HG03469 (cell line): ENCODE data around the gene ULK4.

Source experiments
- ATAC-seq: cut with Tn5 transposase; IDR thresholded peaks from one replicate; pipeline ENCODE4 v1.9.1; 2021; ENCODE audit warnings: mild to moderate bottlenecking, moderate library complexity, moderate number of reproducible peaks; ENCODE audit not compliant: unreplicated experiment

Gene ULK4

GRCh38 chr3:41370307-41370706, 591.6 kb downstream of the ULK4 start:
- no peak for ATAC-seq

DNA sequence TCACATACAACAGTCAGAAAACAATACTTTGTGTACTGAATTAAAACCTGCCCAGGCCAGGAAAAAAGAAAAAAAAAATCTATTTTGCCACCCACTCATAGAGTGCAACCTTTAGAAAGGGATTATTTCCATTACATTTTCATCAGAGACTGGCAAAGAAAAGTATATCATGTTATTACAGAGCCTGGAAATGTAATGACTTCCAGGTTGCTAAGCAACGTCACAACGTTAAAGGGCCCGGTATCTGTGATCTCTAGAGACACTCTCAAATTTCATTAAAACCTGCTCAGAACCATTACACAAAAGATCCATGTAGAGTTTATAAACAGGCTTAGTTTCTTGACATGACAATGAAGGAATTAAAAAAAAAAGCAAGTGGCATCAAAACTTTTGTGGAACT, 592.1 kb downstream of the ULK4 start:
- no peak for ATAC-seq

DNA sequence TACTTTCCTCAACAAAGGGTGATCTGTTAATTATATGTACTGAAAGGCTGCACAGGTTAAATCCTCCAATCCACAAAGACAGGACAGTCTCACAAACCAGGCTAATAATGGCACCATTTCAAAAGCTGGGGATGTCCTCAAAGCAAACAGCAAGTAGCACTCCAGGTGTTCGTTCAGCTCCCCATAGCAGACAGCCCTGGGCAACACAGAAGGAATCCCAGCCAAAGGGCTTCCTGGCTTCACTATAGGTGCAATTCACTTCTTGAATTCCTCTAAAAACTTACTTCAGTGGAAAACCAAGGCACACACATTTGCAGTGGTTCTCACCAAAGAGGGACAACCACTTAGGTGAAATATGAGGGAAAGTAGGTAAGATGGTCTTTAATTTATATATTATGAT, 595.9 kb downstream of the ULK4 start:
- no peak for ATAC-seq

DNA sequence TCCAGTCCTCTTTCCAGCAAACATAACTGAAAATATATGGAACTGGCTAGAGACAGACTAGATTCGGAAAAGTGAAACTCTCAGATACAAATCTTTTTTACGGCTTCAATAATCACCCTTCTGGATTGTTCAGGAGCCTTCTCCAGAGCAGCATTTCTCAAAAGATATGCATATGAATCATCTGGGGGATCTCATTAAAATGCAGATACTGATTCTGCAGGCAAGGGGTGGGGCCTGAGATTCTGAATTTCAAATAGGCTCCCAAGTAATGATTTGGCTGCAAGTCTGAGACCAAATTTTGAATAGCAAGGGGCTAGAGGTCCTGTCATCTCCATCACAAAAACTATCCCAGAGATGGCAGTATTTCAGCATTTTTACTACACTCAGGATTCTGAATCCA, 597.2 kb downstream of the ULK4 start:
- no peak for ATAC-seq

DNA sequence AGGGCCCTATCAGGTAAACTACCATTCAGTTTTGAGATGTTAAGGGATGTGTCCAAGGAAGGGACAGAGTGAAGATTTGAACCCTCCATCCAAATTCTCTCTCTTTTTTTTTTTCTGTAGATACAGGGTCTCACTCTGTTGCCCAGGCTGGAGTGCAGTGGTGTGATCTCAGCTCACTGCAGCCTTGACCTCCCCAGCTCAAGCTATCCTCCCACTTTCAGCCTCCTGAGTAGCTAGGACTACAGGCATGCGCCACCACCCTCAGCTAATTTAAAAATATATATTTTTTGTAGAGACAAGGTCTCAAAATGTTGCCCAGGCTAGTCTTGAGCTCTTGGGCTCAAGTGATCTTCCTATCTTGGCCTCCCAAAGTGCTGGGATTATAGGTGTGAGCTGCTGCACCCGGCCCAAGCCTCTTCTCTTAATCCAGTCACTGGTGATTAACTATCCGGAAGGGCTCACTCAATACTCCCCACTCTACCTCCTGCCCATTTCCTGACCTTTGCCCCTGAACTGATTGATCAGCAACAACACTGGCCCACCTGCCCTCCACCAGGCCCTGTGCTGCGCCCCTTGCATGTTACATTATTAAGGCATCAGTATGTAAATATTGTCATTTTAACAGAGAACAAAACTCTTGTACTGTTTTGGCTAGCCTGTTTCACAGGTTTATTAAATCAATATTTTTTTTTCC, 597.9 kb downstream of the ULK4 start:
- no peak for ATAC-seq

- ATAC-seq = no peak
Measured at GRCh38 chr3:41362638-41363559, 599.0 kb downstream of the ULK4 start.

DNA sequence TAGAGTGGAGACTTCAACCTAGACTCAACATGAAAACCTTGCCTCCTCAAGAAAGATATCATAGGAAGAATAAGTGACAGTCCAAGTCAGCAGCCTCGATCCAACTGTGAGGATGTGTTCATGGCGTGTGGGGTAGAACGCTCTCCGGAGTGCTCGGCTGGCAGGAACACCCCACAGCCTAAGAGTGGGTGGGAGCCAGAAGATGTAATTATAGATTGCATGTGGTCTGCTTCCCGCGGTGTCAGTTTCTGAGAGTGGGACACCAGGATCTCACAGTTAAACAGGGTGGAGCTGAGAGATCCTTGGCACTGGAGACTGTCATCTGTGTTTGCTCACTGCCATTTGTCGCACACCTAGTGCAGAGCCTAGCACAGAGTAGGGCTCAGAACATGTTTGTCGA, 604.6 kb downstream of the ULK4 start:
- ATAC-seq = no peak

DNA sequence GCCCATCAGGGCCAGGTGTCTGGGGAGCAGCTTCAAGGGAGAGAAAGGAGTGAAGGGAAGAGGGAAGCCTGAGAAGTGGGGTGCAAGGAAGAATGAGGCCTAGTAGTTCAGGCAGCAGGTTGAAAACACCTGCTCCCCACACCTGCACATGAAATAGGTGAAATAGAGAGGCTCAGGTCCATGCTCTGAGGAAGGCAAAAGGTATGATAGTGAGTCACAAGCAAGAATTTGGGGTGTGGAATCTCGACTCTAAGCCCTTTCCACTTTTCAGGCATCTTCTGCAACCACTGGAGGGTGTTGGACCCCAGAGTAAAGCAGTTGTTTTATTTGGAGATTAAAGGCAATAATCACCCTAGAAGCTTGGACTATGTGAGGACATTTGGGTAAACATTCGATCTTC, 605.1 kb downstream of the ULK4 start:
- no peak for ATAC-seq

- ATAC-seq = no peak
Measured at GRCh38 chr3:41352510-41352909, 609.4 kb downstream of the ULK4 start.

DNA sequence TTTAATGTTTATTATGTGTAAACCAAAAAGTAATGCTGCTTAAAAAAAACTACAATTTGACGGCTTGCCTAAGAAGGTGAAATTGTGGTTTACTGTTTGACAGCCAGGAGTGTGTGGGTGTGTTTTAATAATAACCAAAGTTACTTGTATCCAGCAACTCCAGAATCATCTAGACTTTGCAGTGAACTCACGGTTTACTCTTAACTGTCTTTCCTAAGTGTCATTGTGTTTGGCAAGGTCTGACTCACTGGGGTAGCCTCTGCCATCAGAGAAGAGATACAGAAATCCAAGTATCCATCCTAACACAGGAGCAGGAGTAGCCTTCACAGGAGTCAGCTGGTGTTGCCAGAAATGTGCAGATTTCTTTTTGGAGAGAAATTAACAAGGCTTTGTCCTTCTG, 611.5 kb downstream of the ULK4 start:
- ATAC-seq = no peak

DNA sequence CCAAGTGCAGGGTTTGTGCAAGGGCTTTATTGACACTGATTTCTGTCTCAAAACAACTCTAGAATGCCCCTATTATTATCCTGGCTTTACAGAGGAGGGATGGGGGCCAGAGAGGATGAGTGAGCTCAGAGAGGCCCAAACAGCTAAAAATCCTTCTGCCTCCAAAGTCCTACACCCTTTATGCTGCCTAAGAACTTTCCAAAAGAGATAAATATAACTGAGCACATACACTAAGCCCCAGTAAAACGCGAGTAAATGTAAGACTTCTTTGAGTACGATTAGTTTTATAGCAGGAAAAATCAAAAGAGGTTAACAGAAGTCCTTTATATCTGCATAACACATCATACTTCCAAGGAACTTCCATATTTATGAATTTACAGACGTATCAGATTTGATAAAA, 613.5 kb downstream of the ULK4 start:
- no peak for ATAC-seq

DNA sequence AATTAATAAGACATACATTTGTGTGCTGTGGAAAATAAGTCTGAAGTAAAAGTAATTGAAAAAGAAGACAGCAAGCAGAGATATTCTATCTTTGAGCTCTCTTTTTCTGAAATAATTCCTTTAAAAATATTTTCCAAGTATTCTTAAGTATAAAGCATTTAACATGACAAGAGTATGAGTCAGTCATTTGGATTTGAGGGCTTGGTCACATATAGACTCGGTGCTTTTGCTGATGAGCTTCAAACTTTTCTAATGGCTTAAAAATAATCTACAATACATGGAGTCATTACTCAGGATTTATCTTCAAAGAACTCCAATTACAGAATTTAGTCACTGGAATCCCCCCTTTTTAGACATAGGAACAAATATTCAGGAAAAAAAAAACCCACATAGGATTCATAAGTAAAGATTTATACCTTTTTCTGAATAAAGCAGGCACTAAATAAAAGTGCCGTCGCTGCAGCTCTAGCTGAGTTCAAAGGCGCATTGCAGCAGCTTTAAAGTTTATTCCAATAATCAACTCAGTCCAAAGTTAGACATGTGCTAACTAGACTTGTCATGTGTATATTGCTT, 615.1 kb downstream of the ULK4 start:
- ATAC-seq = no peak

DNA sequence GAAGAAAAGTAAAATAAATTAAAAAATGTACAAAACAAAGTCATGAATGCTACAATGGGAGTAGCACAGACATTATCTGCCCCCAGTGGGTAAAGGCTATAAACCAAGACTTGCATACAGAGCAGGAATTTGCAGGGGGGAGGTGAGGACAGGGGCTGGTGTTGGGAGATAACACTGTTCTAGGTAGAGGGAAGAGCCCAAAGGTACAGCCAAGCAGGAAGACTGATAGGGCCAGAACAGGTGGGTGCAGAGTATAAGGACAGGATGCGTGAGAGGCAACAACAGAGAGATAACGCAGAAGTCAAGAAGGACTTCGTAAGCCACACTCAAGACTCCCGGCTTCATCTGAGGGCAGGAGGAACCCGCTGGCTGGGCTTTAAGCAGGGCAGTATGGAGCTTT, 616.1 kb downstream of the ULK4 start:
- no peak for ATAC-seq

- no peak for ATAC-seq
Measured at GRCh38 chr3:41339758-41340157, 622.1 kb downstream of the ULK4 start.

- no peak for ATAC-seq
Measured at GRCh38 chr3:41338276-41338675, 623.6 kb downstream of the ULK4 start.

DNA sequence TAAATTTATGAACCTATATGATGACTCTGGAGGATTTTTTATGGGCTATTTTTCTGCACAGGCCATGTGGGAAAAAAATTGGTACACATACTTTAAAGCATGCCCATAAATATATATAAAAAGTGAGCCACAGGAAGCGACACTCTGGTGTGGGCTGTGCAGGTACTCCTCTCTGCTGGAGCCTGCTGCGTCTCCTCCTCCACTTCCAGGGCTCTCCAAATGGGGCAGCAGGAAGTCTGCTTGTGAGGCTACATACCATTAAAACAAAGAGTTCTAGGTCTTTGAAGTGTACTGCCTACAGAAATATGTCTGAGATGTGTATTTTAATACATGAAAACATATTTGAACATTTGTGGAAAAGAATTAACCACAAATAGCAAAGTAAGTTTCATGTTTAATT, 627.5 kb downstream of the ULK4 start:
- ATAC-seq = no peak

GRCh38 chr3:41331041-41331440, 630.9 kb downstream of the ULK4 start:
- ATAC-seq = no peak

DNA sequence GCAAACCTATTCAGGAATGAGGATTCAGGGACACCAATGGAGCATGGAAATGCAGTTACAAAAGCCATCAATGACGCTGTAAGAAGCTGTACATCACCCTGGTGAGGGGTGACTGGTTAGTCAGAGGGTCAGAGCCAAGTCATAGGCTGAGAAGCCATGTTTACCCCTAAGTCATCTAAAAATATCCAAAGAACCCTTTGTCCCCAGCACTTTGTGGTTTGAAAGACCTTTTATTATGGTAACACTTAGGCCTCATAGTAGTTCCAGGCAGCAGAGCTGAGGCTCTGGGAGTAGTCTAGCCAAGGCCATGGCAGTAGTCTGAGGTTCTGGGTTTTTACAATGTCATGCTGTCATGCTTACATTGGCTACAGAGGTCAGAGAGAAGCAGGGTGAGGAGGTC, 631.4 kb downstream of the ULK4 start:
- ATAC-seq = no peak

- ATAC-seq = no peak
Measured at GRCh38 chr3:41329881-41330280, 632.0 kb downstream of the ULK4 start.

GRCh38 chr3:41328926-41329325, 633.0 kb downstream of the ULK4 start:
- no peak for ATAC-seq

DNA sequence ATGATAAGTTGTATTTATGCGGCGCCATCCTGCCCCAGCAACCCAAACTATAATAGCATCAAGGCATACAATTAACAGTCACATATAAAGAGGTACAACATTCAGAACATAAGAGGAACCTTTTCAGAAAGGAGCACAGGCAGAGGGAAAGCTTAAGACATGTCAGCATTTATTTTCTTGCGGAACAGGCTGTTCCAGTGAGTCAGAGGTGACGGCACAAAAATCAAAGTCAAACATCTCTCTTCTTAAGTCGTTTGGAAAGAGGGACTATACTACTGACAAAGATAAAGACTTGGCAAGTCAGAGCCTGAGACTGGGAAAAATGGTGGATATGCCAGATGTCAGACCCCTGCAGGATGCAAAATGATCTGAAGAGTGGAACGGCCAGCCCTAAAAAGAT, 634.2 kb downstream of the ULK4 start:
- no peak for ATAC-seq

- ATAC-seq = no peak
Measured at GRCh38 chr3:41324156-41324475, 637.8 kb downstream of the ULK4 start.
